ENCODE data around the gene DYNLRB2.
A peak's percentile ranks its signal among the peaks of the same experiment; 100 is the strongest.

GRCh38 chr16:80526418-80527061 lies 14.3 kb upstream of the DYNLRB2 start:
- TF ChIP-seq EZH2 (IDR thresholded peaks at IDR 0.05; ENCODE audit: borderline replicate concordance, low read depth, low read length, severe bottlenecking) (no peak), CTCF (IDR thresholded peaks at IDR 0.05; ENCODE audit: borderline replicate concordance, extremely low read depth, low read length, poor library complexity, severe bottlenecking) (peak; percentile 80)

Measured in DND-41 (cell line).